ENCODE results near the gene IGSF21.
A peak's percentile ranks its signal among the peaks of the same experiment; 100 is the strongest.

Gene IGSF21

GRCh38 chr1:18205319-18205718 lies 97.7 kb downstream of the IGSF21 start:
- no peak for TF ChIP-seq CTCF (IDR thresholded peaks at IDR 0.05; ENCODE audit: insufficient read depth, low read depth, low read length, missing control alignments)
- no peak for DNase-seq (ENCODE audit: low read depth)
- H3K4me3 ChIP-seq (ENCODE audit: low read depth, low read length), result no peak overlapping the region

GRCh38 chr1:18211764-18212163 lies 104.2 kb downstream of the IGSF21 start:
- TF ChIP-seq CTCF (IDR thresholded peaks at IDR 0.05; ENCODE audit: insufficient read depth, low read depth, low read length, missing control alignments), result no peak
- DNase-seq (ENCODE audit: low read depth), result no peak
- H3K4me3 ChIP-seq (ENCODE audit: low read depth, low read length), result no peak overlapping the region

- H3K4me3 ChIP-seq (ENCODE audit: low read depth, low read length), result no peak overlapping the region
- TF ChIP-seq CTCF (IDR thresholded peaks at IDR 0.05; ENCODE audit: insufficient read depth, low read depth, low read length, missing control alignments), result peak; percentile 68
- peak; percentile 68 for DNase-seq (ENCODE audit: low read depth)
Measured at GRCh38 chr1:18217398-18218043, 109.9 kb downstream of the IGSF21 start.

- no peak overlapping the region for H3K4me3 ChIP-seq (ENCODE audit: low read depth, low read length)
- no peak for TF ChIP-seq CTCF (IDR thresholded peaks at IDR 0.05; ENCODE audit: insufficient read depth, low read depth, low read length, missing control alignments)
- DNase-seq (ENCODE audit: low read depth), result no peak
Measured at GRCh38 chr1:18229625-18230024, 122.0 kb downstream of the IGSF21 start.

GRCh38 chr1:18230321-18230720 lies 122.7 kb downstream of the IGSF21 start:
- DNase-seq (ENCODE audit: low read depth), result no peak
- no peak overlapping the region for H3K4me3 ChIP-seq (ENCODE audit: low read depth, low read length)
- TF ChIP-seq CTCF (IDR thresholded peaks at IDR 0.05; ENCODE audit: insufficient read depth, low read depth, low read length, missing control alignments), result no peak

GRCh38 chr1:18230840-18231239 lies 123.2 kb downstream of the IGSF21 start:
- DNase-seq (ENCODE audit: low read depth), result no peak
- H3K4me3 ChIP-seq (ENCODE audit: low read depth, low read length), result no peak overlapping the region
- no peak for TF ChIP-seq CTCF (IDR thresholded peaks at IDR 0.05; ENCODE audit: insufficient read depth, low read depth, low read length, missing control alignments)

- peak; percentile 29 for TF ChIP-seq CTCF (IDR thresholded peaks at IDR 0.05; ENCODE audit: insufficient read depth, low read depth, low read length, missing control alignments)
- DNase-seq (ENCODE audit: low read depth), result peak; percentile 18
- no peak overlapping the region for H3K4me3 ChIP-seq (ENCODE audit: low read depth, low read length)
Measured at GRCh38 chr1:18232052-18232451, 124.5 kb downstream of the IGSF21 start.

Data from GM12865 (cell line).